IPS DF 4.7 (cell line): ENCODE data around the gene TSNAXIP1.

Experiments
- DNase-seq: peaks from one replicate; pipeline ENCODE4 v3.0.0-alpha.2; 2013; ENCODE audit warnings: low spot score; ENCODE audit errors: extremely low read depth

TSNAXIP1 gene

DNA sequence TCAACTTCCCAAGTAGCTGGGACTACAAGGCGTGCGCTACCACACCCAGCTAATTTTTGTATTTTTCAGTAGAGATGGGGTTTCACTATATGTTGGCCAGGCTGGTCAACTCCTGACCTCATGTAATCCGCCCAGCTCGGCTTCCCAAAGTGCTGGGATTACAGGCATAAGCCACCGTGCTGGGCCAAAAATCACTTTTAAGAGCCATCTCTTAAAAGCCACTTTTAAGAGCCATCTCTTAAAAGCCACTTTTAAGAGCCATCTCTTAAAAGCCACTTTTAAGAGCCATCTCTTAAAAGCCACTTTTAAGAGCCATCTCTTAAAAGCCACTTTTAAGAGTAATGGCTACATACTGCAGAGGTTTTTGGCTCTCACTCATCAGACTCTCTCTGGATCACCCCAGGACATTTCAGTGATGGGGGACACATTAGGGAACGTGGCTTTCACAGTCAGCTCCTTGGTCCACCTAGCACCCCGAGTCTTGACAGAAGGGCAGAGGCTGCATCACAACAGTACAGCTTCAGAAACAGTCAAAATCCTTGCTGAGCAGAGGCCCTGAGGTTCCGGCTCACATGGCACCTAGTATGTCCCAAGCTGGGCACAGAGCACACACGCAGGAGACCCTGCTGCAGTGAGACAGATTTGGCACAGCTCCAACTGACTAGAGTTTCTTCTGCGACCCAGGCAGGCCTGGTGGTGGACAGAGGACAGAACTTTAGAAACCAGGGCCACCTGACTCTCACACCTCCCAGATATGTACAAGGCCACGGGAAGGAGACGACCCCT is 23.9 kb upstream of the TSNAXIP1 start:
- no peak for DNase-seq

DNA sequence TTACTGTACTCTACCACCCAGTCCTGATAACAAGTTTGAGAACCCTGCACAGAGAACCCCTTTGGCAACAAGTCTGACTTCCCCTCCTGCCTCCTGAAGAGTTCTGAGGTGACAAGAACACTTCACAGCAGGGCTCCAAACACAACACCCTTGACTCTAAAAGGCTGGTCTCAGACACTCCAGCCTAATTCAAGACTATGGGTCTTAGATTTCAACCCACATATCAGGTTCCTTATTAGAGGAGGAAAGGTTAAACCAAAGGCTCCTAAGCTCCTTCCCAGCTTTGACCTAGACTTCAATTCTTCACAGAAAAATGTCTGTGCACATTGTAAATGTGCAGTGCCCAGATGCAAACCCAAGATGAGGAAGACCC is 23.4 kb upstream of the TSNAXIP1 start:
- no peak for DNase-seq

- no peak for DNase-seq
These were observed 20.2 kb upstream of the TSNAXIP1 start for GRCh38 chr16:67786491-67786890.

- DNase-seq, result no peak
These were observed 16.6 kb upstream of the TSNAXIP1 start for GRCh38 chr16:67790071-67790470.

- no peak for DNase-seq
These were observed 10.5 kb upstream of the TSNAXIP1 start for GRCh38 chr16:67796099-67796718.

- no peak for DNase-seq
These were observed 6.3 kb upstream of the TSNAXIP1 start for GRCh38 chr16:67800338-67800926.

DNA sequence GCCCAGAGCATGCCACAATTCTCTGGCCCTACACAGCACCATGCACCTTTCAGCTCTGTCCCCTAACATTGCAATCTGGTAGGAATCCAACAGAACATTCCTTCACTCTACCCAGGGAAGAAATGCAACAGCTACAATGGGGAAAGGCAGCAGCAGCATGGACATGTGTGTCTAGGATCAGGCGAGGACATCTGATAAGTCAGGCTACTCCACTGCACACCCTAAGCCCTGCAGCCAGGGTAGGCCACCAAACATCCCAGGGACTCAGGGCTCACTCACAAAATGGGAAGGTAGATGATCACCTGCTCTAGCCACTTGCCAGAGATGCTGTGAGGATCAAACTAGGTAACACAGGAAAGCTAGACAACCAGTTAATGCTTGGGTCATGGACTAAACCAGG is 5.4 kb upstream of the TSNAXIP1 start:
- DNase-seq, result no peak

DNA sequence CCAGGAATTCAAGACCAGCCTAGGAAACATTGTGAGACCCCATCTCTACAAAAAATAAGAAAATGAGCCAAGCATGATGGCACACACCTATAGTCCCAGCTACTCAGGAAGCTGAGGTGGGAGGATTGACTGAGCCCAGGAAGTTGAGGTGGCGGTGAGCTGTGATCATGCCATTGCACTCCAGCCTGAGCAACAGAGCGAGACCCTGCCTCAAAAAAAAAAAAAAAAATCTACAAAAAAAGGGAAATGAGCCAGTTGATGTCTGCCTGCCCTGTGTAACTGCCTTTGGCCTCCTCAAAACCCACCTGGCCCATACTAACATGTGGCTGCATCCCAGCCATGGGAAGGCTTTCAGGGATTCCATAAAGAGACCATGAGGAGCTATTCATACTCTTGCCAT is 4.8 kb upstream of the TSNAXIP1 start:
- no peak for DNase-seq

- DNase-seq, result no peak
These were observed 2.8 kb upstream of the TSNAXIP1 start for GRCh38 chr16:67803894-67804293.

- DNase-seq, result no peak
These were observed 1.7 kb upstream of the TSNAXIP1 start for GRCh38 chr16:67804853-67805542.

DNA sequence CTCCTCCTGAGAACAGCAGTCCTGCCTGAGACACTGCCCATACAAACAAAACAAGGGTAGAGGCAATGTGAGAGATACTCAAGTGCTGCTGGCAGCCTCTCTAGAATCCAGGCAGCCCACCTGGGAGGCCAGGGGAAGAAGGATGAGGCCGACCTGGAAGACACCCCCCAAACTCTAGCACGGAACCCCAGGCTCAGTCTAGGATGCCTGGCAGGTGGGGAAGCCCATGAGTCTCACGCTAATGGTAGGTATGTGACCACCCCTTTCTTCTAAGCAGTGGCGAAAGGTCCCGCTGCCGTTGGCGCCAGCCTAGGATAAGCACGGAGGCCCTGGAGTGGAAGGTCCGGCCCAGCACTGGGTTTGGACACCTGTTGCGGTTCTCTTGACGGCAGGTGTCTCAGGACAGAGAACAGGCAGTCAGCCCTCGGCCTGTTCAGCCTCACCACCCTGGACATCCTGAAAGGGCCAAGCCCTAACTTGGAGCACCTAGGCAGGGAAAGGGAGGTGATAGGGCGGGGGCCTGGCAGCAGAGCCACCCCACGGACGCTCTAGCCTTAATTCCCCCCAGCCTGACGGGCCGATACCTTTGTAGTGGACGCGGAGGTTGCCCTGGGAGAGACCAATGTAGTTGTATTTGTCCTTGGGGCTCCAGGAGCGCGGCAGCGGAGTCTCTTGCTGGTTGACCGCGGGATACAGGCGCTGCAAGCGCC is 816 bp upstream of the TSNAXIP1 start:
- no peak for DNase-seq

DNA sequence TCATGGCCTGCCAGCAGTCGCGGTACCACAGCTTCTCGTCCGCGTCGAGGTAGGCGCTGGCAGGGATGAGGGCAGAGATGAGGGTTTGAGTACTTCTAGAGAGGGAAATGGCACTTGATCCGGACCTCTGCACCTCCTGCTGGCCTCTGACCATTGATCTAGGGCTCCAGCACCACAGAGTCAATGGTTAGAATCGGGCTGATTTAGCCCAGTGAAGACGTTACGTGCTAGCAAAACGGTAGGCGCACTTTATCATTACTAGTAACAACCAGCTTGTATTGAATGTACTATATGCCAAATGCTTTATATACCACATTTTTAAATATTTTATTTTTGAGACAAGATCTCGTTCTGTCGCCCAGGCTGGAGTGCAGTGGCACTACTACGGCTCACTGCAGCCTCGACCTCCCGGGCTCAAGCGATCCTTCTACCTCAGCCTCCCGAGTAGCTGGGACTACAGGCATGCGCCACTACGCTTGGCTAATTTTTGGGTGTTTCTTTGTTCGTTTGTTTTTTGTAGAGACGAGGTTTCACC is 526 bp downstream of the TSNAXIP1 start:
- no peak for DNase-seq

GRCh38 chr16:67811899-67812298 is 5.2 kb downstream of the TSNAXIP1 start:
- no peak for DNase-seq

GRCh38 chr16:67814567-67814966 is 7.9 kb downstream of the TSNAXIP1 start:
- no peak for DNase-seq

DNA sequence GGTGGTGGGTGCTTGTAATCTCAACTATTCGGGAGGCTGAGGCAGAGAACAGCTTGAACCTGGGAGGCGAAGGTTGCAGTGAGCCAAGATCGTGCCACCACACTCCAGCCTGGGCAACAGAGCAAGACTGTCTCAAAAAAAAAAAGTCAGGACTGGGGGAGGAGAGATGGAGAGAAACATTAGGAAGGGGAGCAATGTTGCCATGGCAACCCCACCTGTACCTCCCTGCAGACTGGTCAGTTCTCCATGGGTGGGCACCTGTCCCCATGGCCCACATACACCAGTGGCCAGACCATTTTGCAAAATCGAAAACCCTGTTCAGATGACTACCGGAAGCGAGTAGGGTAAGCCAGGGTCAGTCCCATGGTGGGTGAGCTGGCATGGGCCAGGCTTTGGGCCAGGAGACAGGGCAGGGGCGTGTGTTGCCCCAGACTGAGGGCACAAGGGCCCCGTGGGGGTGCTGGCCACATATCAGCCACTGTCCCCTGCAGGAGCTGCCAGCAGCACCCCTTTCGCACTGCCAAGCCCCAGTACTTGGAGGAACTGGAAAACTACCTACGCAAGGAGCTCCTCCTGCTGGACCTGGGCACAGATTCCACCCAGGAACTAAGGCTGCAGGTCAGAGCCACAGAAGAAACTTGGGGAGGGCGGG is 14.0 kb downstream of the TSNAXIP1 start:
- DNase-seq, result no peak

DNA sequence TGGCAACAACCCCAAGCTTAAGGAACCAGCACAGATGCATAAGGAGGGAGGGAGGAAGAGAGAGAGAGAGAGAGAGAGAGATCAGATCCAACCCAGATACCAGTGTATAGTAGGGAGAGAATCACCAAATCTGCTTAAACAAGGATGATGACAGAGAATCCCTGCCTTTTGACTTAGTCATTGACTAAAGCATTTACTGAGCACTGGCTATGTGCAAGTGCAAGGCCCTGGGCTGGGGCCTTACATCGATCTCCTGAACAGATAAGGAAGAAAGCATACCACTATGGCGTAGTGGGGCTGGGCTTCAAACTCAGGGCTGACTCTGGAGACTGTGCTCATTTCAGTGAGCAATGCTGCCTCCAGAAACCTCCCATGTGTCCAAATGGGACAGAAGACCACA is 15.8 kb downstream of the TSNAXIP1 start:
- DNase-seq, result no peak

DNA sequence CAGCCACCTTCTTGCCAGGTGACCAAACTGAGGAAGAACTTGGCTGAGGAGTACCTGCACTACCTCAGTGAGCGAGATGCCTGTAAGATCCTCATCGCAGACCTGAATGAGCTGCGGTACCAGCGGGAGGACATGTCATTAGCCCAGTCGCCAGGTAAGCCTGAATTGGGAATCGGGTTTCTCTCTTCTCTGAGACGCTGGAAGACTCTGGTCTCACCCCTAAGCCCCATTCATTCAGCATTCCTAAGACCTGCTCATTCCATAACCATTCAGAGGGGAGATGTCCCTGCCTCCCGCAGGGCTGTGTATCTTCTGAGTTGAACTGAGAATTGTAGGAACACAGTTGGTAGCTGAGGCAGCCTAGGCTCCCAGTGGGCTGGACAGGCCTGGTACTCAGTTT is 18.4 kb downstream of the TSNAXIP1 start:
- DNase-seq, result no peak

- DNase-seq, result no peak
These were observed 19.2 kb downstream of the TSNAXIP1 start for GRCh38 chr16:67825906-67826305.

- DNase-seq, result no peak
These were observed 22.0 kb downstream of the TSNAXIP1 start for GRCh38 chr16:67828651-67829050.

- no peak for DNase-seq
These were observed 26.3 kb downstream of the TSNAXIP1 start for GRCh38 chr16:67833030-67833414.
